ENCODE data around the gene CABP7. TPM values are rescaled to one million over a fixed set of nuclear protein-coding genes. Genes with fewer than 3 reads are reported as not detected.

CABP7 gene
- total and polyA plus RNA-seq, 8 donors = 0.12 to 0.35 TPM; not detected in 6

- intact Hi-C loops (cut with DNase I; ENCODE audit: low total_unique reads) = no loop called here
- H3K4me3 ChIP-seq = no peak overlapping the region
- DNase-seq = no peak
- TF ChIP-seq EP300 (IDR thresholded peaks at IDR 0.05) = no peak
- TF ChIP-seq POLR2AphosphoS5 (IDR thresholded peaks at IDR 0.05) = no peak
- TF ChIP-seq POLR2A (IDR thresholded peaks at IDR 0.05) = no peak
- TF ChIP-seq CTCF (IDR thresholded peaks at IDR 0.05) = no peak
- peaks cover 0 to 8% (median 6%) of the 10 kb centered on the region in 4 donors for H3K4me1 ChIP-seq
- WGBS, 5 donors = 32 to 46% (median 36%) methylated on average over 9 to 15 of the region's 15 CpGs
- H3K36me3 ChIP-seq = peaks cover 0 to 28% (median 18%) of the 10 kb centered on the region in 4 donors
- no peak overlapping the region for H3K27ac ChIP-seq
- no peaks in the 10 kb centered on the region for H3K9me3 ChIP-seq
- H3K27me3 ChIP-seq = peaks cover 0 to 55% (median 11%) of the 10 kb centered on the region in 3 donors
These were observed 6.8 kb downstream of the CABP7 start for GRCh38 chr22:29726512-29727130.

DNA sequence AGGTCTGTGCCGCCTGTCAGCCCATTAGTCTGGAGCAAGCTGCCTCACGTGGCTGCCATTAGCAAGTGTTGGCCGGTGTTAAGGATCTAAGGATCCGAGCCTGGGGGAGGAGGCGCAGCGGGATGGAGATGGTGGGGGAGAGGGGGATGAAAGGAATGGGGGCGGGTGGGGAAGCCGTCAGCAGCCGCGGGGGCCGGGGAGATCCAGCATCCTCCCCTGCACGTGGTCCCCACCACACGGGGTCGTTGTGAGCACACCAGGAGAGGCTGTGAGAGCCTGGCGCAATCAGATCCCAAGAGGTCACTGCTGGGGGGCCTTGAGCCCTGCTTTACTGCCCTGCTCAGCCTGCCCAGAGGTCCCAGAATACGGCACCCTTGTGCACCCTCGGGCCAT, 7.3 kb downstream of the CABP7 start:
- H3K27me3 ChIP-seq = peaks cover 0 to 50% (median 6%) of the 10 kb centered on the region in 3 donors
- DNase-seq = peak; percentile 47 to 67
- 5 to 10% (median 7%) methylated on average over 12 to 17 of the region's 17 CpGs for WGBS, 5 donors
- H3K4me3 ChIP-seq = no peak overlapping the region
- intact Hi-C loops (cut with DNase I; ENCODE audit: low total_unique reads) = no loop called here
- peaks cover 0 to 32% (median 21%) of the 10 kb centered on the region in 4 donors for H3K36me3 ChIP-seq
- peak in 2 of 7 experiments; percentile 7 to 41 for TF ChIP-seq CTCF (IDR thresholded peaks at IDR 0.05)
- no peak for TF ChIP-seq POLR2AphosphoS5 (IDR thresholded peaks at IDR 0.05)
- TF ChIP-seq EP300 (IDR thresholded peaks at IDR 0.05) = no peak
- TF ChIP-seq POLR2A (IDR thresholded peaks at IDR 0.05) = no peak
- H3K4me1 ChIP-seq = peaks cover 0 to 8% (median 6%) of the 10 kb centered on the region in 4 donors
- no peak overlapping the region for H3K27ac ChIP-seq
- H3K9me3 ChIP-seq = no peaks in the 10 kb centered on the region

- peaks cover 0 to 8% (median 6%) of the 10 kb centered on the region in 4 donors for H3K4me1 ChIP-seq
- 69 to 91% (median 91%) methylated on average over 3 to 20 of the region's 20 CpGs for WGBS, 5 donors
- no peak for DNase-seq
- H3K27ac ChIP-seq = no peak overlapping the region
- H3K27me3 ChIP-seq = peaks cover 0 to 30% (median 0%) of the 10 kb centered on the region in 3 donors
- no peaks in the 10 kb centered on the region for H3K9me3 ChIP-seq
- intact Hi-C loops (cut with DNase I; ENCODE audit: low total_unique reads) = no loop called here
- no peak overlapping the region for H3K4me3 ChIP-seq
- H3K36me3 ChIP-seq = peaks cover 0 to 46% (median 39%) of the 10 kb centered on the region in 4 donors
- TF ChIP-seq EP300 (IDR thresholded peaks at IDR 0.05) = no peak
- no peak for TF ChIP-seq CTCF (IDR thresholded peaks at IDR 0.05)
- TF ChIP-seq POLR2A (IDR thresholded peaks at IDR 0.05) = no peak
- TF ChIP-seq POLR2AphosphoS5 (IDR thresholded peaks at IDR 0.05) = no peak
These were observed 9.4 kb downstream of the CABP7 start for GRCh38 chr22:29729161-29729560.

DNA sequence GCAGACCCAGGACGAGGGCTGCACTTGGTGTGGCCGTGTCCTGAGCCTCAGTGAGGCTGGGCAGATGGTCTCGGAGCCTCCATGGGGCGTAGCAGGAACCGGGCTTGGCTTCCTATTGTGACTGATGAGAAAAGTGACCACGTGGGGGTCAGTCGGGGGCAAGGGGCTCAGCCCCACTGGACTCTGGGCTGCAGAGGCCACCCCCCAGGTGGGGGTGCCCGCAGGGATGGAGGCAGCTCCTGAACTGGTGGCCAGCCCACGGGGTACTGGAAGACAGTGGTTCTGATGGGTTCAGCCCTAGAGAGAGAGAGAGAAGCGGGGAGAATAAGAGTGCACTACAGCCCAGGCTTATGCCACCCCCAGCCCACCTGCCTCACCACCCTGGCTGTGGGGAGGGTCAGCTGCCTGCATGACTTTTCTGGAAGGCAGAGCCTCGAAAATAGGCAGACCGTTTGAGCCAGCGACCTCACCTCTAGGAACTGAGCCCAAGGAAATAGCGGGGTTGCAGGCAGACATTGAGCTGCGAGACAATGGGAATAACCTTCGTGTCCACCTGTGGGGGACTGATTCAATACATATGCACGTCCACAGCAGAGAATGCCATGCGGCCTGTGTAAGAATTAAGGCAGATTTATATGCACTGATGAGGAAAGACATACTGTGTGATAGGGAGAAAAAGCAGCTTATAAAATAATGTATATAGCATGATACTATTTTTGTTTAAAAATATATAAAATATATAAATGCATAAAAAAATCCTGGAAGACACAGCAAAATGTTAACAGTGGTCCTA, 11.5 kb downstream of the CABP7 start:
- no peak for TF ChIP-seq EP300 (IDR thresholded peaks at IDR 0.05)
- TF ChIP-seq CTCF (IDR thresholded peaks at IDR 0.05) = no peak
- TF ChIP-seq POLR2A (IDR thresholded peaks at IDR 0.05) = no peak
- Histone ChIP-seq H3K27me3 (peaks cover 0 to 11% (median 0%) of the 10 kb centered on the region in 3 donors), H3K9me3 (no peaks in the 10 kb centered on the region), H3K4me1 (peaks cover 0 to 8% (median 6%) of the 10 kb centered on the region in 4 donors), H3K36me3 (peaks cover 0 to 66% (median 58%) of the 10 kb centered on the region in 4 donors), H3K27ac (no peak overlapping the region), H3K4me3 (no peak overlapping the region)
- WGBS, 5 donors = 81 to 85% (median 83%) methylated on average over 18 of the region's 18 CpGs
- DNase-seq = no peak
- intact Hi-C loops (cut with DNase I; ENCODE audit: low total_unique reads) = no loop called here
